Measurements from ENCODE around the gene ADIG.
A peak's percentile ranks its signal among the peaks of the same experiment; 100 is the strongest.

Gene ADIG

GRCh38 chr20:38603286-38603685 is 22.3 kb downstream of the ADIG start:
- no peak for DNase-seq

DNA sequence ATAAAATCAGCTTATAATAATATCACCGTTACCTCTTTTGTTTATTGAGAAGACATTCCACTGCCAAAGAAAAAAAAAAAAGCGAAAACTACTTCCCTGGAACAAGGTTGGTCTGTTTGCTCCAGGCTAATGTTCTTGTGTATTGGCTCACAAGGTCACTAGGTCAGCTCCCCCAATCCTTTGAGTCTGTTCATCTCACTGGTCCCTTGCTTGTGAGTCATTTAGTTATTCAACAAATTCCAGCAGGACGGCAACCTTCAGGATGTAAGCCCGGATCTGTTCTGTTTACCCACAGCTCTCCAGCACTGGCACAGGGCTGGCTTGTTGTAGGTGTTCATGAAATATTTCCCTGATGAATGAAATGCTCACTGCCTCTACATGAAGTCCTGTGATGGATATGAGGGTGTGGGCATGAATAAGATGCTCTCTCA is 23.9 kb downstream of the ADIG start:
- no peak for DNase-seq

GRCh38 chr20:38607351-38607750 is 26.4 kb downstream of the ADIG start:
- no peak for DNase-seq

GRCh38 chr20:38608188-38608587 is 27.2 kb downstream of the ADIG start:
- DNase-seq, result no peak

DNA sequence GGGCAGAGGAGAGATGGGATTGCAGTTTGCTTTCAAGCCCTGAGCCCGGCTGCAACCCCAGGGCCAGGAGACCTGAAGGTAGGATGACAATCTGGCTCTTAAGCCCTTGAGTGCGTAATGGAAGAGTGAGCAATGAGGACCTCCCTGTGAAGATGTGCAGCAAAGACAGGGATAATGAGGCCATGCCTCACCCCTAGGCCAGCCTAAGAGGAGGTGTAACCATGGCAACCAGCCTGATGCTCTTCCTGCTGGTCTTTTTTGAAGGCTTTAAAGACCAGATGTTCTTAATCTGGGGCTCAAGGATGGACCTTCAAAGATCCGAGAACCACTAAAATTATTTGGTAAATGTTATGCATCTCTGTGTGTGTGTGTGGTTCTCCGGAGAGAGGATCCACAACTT is 28.8 kb downstream of the ADIG start:
- no peak for DNase-seq

DNA sequence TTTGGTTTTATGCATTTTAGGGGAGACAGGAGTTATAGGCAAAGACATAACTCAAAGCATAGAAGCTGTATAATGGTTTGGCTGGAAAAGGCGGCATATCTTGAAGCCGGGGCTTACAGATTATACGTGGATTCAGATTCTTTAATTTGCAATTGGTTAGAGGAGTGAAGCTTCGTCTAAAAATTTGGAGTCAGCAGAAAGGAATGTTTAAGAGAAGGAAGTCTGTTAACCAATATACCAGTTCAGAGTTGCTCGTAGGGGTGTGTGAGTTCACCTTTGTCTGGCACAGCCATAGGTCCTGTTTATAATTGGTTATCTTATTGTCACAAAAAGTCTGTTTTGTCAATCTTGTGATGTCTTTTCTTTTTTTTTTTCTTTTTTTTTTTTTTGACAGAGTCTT is 29.5 kb downstream of the ADIG start:
- no peak for DNase-seq

DNA sequence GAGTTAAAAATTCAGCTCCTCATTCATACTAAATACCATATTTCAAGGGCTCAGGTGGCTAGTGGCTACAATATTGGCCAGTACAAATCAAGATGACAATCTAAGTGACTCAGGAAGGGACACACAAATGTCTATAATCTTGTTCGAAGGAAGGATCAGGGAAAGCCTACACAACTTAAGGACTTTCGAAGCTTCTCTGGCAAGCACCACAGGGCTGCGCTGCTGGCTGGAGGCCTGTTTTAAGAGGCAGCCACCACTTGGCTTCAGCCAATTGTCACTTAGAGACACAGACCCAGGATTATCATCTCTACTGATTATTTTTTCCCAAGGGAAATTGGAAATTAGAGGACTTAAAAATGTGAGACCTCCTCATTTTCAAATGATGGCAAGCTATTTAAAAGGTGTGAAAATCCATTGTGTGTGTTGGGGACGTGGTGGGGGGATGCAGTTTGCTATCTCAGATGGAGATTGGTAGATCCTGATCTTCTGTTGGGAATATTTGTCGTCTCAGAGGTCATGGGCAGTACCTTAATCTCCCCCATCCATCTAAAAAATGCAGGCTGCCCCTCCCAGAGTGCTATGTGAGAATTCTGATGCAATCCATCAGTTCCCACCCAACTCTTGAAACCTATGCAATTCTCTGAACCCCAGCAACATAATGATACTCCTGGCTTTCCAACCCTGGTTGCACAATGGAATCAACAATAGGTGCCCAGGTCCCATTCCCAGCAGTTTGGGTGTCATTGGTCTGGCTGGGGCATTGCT is 31.9 kb downstream of the ADIG start:
- no peak for DNase-seq

- DNase-seq, result no peak
Measured at GRCh38 chr20:38615283-38615682, 34.3 kb downstream of the ADIG start.

DNA sequence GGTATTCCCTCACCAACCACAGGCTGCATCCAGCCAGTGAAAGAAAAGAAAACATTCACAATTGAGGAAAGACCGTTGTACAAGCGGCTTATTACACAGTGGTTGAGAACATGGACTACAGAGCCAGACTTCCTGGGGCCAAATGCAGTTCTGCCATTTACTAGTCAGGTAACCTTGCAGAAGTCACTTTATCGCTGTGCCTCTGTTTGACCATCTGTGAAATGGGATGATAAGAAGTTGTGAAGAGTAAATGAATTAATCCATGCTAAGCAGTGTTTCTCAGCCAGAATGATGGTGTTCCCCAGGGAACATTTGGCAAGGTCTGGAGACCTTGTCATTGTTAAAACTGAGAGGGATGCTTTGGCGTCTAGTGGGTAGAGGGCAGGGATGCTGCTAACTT is 35.5 kb downstream of the ADIG start:
- DNase-seq, result no peak

DNA sequence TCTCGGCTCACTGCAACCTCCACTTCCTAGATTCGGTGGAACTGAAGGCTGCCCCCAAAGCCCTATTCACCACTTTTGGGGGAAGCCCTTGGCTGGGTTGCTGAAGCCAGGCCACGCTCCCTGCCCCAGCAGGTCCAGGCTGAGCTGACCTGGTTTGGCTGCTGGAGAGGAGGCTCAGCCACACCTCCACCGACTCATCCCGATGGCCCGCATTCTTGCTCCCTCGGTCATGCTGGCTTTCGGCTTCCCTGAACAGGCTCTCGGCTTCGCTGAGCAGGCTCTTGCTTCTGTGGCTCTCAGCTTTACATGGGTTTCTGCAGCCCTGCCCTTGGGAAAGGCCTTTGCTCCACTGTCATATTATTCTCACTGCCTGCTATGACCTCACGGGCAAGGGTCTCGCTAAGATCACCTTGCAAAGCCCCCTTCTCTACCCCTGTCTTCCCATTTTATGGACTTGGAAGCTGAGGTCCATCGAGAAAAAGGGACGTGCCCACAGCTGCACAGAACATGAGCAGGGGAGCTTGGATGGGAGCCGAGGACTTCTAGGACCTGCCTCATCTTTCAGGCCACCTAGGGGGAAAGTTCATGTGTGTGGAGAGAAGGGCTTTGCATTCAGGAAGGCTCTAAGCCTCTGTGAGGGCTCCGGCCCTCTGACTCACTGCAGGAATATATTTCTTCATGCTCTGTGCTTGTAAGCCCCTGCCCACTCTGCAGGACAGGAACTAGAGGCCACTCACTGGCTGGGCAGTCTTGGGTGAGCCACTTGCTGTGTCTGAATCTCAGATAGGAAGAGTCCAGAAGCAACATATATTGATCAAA is 36.2 kb downstream of the ADIG start:
- no peak for DNase-seq

- no peak for DNase-seq
Measured at GRCh38 chr20:38617830-38618196, 36.8 kb downstream of the ADIG start.

DNA sequence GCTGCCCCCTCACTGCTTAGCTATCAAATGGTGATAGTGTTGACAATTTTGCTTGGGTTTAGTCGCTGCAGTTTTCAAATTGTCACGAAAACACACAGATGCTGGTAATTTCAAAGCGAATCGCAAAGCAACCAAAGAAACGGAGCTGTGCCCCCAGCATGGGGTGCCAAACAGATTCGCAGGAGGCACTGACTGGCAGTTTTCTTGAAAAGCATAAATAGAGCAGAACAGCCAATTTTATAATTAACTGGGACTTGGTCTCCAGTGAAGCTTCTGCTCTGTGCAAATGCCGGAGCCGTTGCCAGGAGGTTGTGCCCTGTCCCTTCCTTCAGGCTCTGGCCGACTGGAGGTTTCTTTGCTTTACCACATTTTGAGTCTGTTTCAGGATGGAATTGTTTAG is 39.4 kb downstream of the ADIG start:
- no peak for DNase-seq

GRCh38 chr20:38623061-38623460 is 42.1 kb downstream of the ADIG start:
- DNase-seq, result no peak

DNA sequence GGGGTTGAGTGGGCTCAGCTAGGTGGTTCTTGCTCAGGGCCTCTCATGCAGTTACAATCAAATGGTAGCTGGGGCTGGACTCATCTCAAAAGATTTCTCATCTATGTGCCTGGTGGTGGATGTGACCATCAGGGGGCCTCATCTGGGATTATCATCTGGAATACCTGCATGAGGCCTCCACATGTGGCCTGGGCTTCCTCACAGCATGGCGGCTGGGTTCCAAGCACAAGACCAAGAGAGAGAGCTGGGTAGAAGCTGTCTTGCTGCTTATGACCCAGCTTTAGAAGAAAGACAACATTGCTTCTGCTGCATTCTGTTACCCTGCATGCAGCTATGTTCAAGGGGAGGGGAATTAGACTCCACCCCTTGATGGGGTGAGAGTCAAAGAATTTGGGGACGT is 43.1 kb downstream of the ADIG start:
- no peak for DNase-seq

DNA sequence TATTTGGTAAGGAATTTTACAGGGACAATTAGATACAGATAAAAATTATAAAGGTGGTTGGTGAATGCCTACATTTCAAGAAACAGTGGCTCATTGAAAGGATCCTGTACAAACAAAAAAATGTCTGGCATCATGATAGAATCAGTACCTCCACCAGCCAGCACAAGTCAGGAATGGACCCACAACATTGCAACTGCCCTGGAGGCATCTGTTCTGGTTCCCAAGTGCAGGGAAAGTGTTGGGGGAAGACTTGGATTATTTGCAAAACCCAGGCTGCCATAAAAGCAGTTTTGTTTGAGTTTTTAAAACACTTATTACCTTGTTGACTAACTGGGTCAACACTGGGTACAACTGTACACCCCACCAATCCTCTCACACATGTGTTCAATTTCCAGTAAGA is 44.9 kb downstream of the ADIG start:
- no peak for DNase-seq

DNA sequence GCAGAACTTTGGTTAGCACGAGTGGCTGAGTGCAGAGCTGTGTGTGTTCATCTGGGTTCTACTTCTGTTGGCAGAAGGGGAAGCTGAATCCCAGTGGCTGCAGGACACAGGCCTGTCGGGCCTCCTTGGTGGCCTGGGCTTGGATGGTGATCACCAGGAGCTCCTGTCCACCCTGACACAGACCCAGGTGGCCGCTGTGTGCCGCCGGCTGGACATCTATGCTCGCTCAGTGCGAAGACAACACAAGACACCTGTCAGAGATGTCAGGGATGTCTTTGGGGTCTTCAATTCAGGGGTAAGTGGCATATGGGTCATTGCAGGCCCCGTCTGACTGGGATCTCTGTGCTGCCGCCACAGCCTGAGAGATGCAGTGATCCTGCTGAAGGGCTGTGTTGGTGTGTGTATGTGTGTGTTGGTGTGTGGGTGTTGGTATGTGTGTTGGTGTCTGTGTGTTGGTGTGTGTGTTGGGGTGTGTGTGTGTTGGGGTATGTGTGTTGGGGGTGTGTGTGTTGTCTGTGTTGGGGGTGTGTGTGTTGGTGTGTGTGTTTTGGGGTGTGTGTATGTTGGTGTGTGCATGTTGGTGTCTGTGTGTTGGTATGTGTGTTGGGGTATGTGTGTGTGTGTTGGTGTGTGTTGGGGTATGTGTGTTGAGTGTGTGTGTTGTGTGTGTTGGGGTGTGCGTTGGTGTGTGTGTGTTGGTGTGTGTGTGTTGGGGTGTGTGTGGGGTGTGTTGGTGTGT is 46.1 kb downstream of the ADIG start:
- no peak for DNase-seq

DNA sequence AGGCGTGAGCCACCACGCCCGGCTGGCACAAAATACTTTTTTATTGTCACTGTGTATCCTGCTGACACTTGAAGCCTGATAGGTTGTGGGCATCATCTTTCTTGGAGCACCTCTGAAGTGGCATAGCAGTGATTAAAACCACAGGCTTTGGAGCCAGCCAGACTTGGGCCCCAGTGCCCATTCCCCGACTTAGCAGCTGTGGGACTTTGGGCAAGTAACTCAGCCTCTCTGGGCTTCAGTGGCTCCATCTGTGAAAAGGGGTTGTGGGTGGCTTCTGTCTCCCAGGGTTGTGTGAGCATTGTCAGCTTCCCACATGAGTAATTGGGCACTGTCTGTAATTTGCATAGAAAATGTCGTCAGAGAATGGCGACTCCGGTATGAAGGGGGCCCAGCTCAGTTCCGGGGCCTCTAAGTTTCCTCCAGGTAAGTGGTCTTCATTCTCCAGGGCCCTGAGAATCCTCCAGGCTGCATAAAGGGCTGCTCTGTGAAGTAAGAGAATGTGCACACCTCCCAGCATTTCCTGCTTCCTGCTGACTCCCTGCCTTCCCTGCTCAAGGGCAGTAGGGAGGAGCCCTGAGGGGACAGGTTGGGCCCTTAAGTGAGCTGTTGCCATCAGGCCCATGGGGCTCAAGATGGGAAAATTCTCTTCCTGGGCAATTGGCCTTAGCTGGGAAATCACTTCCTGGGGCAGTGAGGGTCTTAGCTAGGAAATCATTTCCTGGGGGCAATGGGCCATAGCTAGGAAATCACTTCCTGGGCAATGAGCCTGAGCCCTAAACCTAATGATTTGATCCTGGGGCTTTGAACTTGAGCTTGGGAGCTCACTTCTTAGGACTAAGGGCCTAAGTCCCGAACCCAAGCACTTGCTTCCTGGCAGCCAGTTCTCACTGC is 47.8 kb downstream of the ADIG start:
- DNase-seq, result no peak

- DNase-seq, result no peak
Measured at GRCh38 chr20:38629979-38630378, 49.0 kb downstream of the ADIG start.

DNA sequence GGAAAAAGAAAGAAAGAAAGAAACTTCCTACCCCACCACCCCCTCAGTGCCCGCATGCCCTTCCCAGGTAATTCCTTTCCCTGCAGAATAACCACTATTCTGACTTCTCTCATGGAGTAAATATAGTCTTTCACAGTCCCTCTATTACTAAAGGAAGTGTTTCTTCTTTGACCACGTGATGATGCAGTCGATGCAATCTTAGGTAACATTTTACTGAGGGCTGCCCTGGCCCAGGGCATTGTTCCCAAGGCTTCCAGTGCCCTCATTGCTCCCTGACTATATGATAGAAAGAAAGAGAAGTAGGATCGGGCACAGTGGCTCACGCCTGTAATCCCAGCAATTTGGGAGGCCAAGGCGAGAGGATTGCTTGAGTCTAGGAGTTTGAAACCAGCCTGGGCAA is 49.7 kb downstream of the ADIG start:
- DNase-seq, result no peak

- no peak for DNase-seq
Measured at GRCh38 chr20:38631155-38632022, 50.4 kb downstream of the ADIG start.

DNA sequence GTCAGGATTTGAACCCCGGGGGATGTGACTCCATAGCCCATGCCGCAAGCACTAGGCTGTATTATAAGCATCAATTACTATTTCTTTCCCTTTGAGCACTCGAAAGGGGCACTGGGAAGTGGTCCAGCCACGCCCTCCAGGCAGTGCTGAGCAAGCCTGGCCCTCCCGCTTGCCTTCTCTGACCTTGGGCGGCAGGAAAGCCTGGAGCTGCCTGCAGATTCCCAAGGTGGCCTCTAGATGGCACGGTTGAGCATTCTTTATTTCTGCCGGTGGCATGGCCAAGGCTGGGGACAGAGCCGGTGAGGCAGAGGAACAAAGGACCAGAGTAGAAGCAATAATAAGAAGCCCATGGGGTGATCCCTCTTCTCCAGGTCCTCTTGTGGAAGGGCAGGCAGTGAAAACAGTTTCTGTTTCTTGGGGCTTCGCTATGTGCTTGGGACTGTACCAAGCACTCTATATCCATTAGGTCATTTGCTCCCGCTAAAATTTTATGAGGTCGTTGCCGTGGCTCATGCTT is 52.6 kb downstream of the ADIG start:
- DNase-seq, result peak; percentile 52

All from right forelimb (tissue), 1 donor.